CD4-positive, alpha-beta T cell treated with Interleukin-4 for 4 hours (primary cell): ENCODE results near the gene DNAI7.

ENCODE experiments used
- DNase-seq: peaks from one replicate; pipeline ENCODE4 v3.0.0-alpha.2; 2020

The DNAI7 gene

GRCh38 chr12:25195056-25195971, at the start of gene DNAI7, which contains the start of gene ETFRF1:
DNAI7 (minus strand) TSS chr12:25195160; CDS start chr12:25195078, 82 bp downstream.
ETFRF1 (plus strand) TSS chr12:25195237; CDS start chr12:25203957, 8,720 bp downstream.
- peak; percentile 95 for DNase-seq

DNA sequence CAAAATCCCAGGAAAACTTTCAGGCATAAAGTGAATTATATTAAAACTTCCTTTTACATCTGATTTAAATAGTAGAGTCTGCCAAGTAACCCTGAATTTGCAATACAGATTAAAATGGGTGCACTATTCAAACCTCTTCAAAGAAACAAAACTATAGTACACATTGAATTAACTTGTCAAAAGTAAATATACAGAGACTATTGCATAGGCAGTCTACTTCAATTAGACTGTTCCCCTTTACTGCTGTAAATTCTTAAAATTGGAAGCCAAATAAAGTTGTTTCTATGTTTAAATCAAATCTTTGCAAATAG, 48.7 kb upstream of the DNAI7 start:
- DNase-seq, result no peak

DNA sequence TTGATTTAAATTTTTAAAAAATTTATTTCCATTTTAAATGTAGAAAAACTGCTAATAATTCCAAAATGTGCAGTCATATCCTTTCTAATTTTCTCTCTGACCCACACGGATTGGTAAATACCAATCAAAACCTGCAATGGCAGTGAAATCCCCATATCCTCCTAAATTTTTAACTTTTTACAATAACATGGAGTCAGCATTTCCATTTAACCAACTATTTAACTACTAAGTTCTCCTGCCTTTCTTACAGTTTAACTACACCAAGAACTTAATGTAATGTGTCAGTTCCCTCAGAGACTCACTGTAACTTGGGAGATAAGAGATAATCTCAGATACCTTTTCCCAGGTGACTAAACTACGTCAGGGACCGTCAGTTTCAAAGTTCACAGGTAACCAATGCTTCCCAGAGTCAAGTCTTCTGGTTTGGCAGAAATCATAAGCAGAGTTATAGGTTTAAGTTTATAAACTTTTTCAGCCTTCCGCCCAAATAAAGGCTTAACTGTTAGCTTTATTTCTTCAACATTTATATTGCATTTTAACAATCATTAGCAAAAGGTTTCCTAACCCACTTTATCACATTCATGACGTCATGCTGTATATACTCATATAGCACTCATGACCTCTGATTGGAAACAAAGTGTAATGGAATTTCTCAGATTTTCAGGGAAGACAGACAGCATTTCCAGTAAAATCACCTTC, 48.2 kb upstream of the DNAI7 start:
- DNase-seq, result no peak

- peak; percentile 67 for DNase-seq
These were observed 46.4 kb upstream of the DNAI7 start for GRCh38 chr12:25241167-25242020.

DNA sequence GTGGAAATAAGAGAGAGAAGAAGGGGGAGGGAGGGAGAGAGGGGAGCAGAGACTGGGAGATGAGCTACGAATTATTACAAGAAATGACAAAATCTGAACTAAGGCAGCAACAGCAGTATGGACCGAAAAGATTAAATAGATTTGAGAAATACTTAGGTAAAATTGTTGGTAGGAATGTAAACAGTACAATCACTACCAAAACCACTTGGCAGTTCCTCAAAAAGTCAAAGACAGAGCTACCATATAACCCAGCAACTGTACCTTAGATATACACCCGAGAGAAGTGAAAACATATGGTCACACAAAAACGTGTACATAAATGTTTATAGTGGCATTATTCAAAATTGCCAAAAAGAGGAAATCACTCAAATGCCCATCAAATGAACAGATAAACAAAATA, 41.7 kb upstream of the DNAI7 start:
- no peak for DNase-seq

DNA sequence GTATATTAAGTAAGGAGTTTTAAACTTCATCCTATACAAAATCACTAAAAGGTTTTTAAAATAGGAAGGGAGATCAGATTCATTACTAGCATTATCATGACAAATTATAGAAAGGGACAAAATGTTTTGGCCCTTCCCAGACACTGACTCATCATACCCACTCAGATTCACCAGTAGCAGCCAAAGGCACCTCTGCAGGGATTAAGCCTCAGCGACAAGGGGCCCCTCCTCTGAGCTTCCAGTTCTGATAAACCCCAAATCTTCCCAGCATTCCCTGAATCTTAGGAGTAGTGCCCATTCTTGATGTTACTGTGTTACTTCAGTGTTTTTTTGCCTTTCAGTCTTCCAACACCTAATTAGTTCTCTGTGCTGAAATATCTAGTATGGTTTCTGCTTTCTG, 41.2 kb upstream of the DNAI7 start:
- DNase-seq, result no peak

GRCh38 chr12:25213338-25213737, 18.4 kb upstream of the DNAI7 start:
- DNase-seq, result no peak

GRCh38 chr12:25208554-25208953, 13.6 kb upstream of the DNAI7 start:
- no peak for DNase-seq

DNA sequence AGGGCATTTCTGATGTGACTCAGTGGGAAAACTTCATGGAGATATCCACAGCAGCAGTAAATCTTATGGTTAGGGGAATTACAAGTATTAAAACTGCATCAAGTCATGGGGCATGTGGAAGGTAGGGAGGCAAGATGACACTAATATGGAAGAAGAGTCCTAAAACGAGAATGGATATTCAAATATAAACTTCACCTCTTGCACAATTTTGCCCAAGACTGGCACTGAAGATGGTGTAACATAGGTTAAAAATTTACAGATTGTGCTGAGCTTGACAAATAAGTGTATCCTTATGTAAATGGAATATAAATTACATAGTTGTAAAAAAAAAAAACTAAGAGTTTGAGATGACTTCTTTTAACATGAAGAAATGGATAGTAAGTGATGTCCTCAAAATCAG, 12.9 kb upstream of the DNAI7 start:
- no peak for DNase-seq

- no peak for DNase-seq
These were observed 12.5 kb upstream of the DNAI7 start for GRCh38 chr12:25207411-25207810.

DNA sequence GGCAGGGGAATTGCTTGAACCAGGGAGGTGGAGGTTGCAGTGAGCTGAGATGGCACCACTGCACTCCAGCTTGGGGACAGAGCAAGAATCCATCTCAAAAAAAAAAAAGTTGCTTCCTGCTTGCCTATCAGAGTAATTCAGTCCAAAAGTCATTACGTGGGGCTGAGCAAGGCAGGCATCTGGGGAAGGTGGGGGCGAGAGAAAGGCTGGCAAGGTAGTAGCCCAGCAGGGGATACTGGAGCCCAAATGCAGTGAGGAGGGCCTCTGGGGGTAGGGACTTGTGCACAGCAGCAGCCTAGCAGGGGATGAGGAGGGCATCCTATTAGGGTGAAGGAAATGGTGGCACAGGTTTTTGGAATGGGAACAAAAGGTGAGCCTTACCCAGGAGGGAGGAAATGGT, 7.2 kb upstream of the DNAI7 start:
- no peak for DNase-seq

GRCh38 chr12:25200703-25201102, 5.7 kb upstream of the DNAI7 start:
- DNase-seq, result no peak

DNA sequence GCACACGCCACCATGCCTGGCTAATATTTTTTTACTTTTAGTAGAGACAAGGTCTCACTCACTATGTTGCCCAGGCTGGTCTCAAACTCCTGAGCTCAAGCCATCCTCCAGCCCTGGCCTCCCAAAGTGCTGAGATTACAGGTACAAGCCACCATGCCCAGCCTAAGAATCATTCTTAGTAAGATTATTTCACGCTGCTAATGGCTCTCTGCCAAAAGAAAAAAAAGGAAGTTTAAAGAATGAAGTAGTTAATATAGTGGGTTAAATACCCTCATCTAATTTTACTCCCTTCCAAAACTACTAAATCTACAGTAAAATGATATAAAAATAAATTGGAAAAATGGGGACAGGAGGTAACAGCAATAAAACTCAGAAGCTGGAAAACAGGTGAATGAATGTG, 2.6 kb upstream of the DNAI7 start:
- DNase-seq, result no peak

- DNase-seq, result no peak
These were observed 271 bp downstream of the DNAI7 start for GRCh38 chr12:25194722-25195055.

DNA sequence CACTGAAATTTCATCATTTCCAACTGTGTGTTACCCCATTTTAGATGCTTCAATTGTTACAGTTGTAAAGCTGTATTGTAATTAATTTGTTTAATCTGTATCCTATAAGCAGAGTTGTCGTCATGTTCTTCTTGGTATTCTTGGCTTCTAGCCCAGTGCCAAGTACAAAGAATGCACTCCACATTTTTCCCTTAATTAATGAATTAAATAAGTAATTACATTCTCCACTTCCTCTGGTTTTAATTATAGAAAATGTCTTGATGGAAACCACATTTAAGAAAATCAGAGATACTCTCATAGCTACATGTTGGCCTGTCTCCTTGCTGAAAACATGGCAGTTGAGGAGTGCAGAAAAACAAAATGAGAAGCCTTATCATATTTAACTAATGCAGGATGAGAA, 746 bp downstream of the DNAI7 start:
- no peak for DNase-seq

DNA sequence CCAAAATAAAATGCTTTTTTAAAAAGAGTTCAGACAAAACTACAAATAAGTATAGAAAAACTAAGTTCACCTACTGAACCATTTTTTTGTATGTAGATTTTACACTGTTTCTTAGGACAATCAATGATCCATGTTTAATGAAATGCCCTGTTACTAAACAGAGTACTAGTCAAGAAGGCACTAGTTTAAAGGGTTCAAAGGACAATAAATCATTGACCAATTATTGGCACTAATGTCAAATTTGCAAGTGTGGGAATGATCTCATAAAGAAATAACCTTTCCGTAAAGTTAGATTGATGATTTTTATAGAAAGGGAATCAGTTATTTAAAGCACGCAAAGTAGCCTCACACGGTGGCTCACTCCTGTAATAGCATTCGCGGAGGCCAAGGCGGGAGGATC, 4.2 kb downstream of the DNAI7 start:
- no peak for DNase-seq

- DNase-seq, result no peak
These were observed 5.3 kb downstream of the DNAI7 start for GRCh38 chr12:25189656-25190055.

GRCh38 chr12:25187781-25188180, 7.2 kb downstream of the DNAI7 start:
- DNase-seq, result peak; percentile 30

- DNase-seq, result peak; percentile 49
These were observed 8.1 kb downstream of the DNAI7 start for GRCh38 chr12:25186788-25187402.

DNA sequence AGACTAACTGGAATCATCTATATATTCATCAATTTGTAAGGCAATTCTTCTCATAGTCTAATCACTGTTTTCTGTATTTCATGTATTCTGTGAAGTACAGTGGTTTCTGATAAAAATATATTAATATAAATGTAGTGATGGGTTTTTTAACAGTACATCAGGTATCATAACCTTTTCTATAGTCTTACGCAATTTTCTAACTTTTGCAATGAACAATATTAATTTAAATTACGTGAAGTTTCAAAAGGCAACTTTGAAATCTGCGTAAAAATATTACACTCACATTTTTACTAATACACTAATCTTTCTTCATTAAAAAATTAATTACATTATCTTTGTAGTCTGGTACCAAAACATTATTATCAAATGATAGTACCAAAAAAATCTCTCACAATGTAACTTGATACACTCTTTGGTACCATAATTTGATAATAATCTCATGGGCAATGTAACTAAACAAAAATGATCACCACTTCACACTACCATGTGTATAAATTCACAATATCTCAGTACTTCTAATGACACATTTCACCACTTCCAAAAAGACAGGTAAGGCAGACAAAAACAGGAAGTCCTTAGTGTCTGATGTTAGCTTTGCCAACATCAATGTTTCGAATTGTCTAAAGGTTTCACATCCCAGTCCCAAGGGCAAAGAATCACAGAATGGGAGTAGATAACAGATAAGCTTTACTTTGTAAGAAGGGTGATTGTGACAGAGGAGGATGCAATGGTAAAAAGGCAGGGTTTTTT, 8.7 kb downstream of the DNAI7 start:
- DNase-seq, result peak; percentile 61

DNA sequence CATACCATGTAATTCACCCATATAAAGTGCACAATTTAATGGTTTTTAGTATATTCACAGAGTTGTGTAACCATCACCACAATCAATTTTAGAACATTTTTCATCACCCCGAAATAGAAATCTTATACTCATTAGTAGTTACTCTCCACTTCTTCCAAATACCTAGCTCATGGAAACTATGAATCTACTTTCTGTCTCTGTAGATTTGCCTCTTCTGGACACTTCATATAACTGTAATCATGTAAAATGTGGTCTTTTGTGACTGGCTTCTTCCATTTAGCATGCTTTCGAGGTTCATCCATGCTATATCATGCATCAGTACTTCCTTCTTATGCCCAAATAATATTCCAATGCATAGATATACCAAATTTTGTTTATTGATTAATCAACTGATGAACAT, 10.8 kb downstream of the DNAI7 start:
- DNase-seq, result no peak

GRCh38 chr12:25182765-25183164, 12.2 kb downstream of the DNAI7 start:
- DNase-seq, result no peak
